IPS-NIHi11 (cell line): ENCODE measurements around the gene LEAP2.

ENCODE experiments used
- DNase-seq: peaks from one replicate; pipeline ENCODE4 v3.0.0; 2012; ENCODE audit warnings: mixed read lengths, low spot score

The LEAP2 gene, protein sequence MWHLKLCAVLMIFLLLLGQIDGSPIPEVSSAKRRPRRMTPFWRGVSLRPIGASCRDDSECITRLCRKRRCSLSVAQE

GRCh38 chr5:132873119-132873929 lies at the start of gene LEAP2:
Gene LEAP2 (plus strand): TSS chr5:132873668. CDS start chr5:132873695, 27 bp downstream.
- no peak for DNase-seq

GRCh38 chr5:132824426-132824825 lies 49.0 kb upstream of the LEAP2 start:
- DNase-seq = no peak

GRCh38 chr5:132825033-132825833 lies 48.2 kb upstream of the LEAP2 start:
- DNase-seq = peak; percentile 65

- DNase-seq = no peak
Measured at GRCh38 chr5:132825834-132826391, 47.6 kb upstream of the LEAP2 start.

GRCh38 chr5:132826424-132827082 lies 46.9 kb upstream of the LEAP2 start:
- no peak for DNase-seq

DNA sequence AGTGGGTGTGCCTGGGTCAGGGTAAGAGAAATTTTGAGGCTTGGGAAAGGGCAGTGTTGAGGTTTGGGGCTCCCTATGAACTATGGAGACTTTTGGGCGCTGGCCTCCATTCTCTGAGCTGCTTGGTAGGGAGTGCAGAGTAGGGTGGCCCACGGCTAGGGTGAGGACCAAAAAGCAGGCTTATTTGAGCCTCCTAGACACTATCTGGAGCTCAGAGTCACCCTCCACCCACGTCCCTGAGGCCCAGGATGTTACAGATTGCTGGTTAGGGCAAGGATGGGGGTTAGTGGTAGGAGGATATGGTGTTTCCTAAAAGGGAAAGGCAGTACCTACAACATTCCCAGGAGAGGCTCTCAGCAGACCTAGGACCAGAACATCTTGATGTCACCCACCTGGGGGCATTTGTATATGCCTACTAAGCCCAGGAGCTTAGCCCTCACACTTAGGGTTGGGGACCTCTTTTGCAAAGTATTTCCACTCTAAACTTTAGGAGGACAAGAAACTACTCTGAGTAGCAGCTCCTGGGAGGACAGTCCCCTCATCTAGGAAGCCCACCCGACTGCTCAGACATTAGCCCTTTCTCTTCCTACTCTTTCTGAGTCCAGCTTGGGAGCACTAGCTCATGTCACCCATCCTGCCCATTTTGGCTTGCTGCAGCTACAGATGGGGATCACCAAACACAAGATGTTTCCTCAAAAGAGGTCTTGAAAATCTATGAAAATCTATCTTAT lies 45.4 kb upstream of the LEAP2 start:
- no peak for DNase-seq

GRCh38 chr5:132828846-132829494 lies 44.5 kb upstream of the LEAP2 start:
- no peak for DNase-seq

- DNase-seq = peak; percentile 89
Measured at GRCh38 chr5:132829742-132830435, 43.6 kb upstream of the LEAP2 start.

DNA sequence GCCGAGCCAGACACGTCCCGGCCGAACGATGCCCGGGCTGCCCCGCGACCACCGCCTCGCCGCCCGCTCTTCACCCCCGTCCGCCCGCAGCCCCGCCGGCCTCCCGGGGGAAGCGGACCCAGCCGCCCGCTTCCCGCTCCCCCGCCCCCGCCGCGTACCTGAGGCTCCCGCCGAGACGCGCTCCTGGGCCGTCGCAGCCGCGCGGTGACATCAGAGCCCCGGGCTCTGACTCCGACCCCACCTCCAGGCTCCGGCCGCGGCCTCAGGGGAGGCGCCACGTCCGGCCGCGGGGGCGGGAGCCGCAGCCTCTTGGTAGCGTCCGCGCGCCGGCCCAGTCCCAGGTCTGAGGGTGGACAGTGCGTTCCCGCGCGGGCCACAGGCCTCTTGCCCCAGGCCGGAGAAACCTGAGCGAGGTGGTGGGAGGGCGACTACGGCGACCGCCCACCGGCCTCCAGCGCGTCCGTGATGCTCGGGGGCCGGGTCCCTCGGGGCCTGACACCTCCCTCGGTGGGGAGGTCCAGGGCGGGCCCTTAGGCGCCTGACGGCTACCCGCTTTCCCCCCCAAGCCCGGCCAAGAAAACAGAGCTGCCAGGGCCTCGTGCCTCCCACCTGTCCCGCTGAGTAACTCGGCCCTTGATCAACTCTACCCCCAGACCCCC lies 42.9 kb upstream of the LEAP2 start, which contains the start of gene SHROOM1:
Gene SHROOM1, minus strand, starts transcription at position 212 of the 659 bp plus-strand sequence. CDS start 4,507 bp downstream, outside the sequence.
- peak; percentile 84 for DNase-seq

GRCh38 chr5:132831095-132831860 lies 42.2 kb upstream of the LEAP2 start:
- no peak for DNase-seq

GRCh38 chr5:132832612-132833011 lies 40.9 kb upstream of the LEAP2 start:
- DNase-seq = no peak

DNA sequence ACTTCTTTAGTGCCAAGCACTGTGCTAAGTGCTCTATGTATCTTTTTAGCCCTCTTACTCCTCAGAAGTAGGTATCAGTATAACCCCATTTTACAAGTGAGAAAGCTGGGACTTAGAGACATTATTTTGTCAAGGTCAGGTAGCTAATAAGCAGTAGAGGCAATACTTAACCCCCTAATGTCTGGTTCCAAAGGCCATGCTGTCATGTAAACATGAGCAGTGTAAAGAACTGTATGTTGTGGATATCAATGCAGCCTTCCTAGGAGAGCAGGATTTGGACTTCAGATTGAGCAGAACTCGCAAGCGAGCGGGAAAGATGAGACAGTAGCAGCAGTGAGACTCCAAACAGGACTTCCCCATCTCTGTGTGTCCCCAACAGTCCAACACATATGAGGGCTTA lies 39.4 kb upstream of the LEAP2 start:
- no peak for DNase-seq

- DNase-seq = no peak
Measured at GRCh38 chr5:132836852-132837251, 36.6 kb upstream of the LEAP2 start.

DNA sequence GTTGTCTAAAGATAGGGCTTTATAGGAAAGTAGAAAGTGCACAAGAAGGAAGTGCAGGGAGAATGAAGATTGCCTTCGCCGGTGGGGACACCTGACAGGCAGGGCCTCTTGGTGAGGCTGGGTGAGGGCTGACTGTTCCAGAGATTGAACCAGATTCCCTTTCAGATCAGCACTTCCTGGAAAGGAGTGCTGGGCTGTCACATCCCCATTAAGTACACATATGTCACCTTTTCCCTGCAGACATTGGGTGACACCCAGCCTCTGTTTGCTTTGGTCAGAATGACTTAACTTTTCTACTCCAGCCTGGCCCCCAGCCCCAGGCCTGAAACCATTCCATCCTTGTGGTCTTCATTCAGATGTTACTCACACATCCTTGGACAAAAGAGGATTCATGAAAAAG lies 35.6 kb upstream of the LEAP2 start:
- DNase-seq = no peak

- no peak for DNase-seq
Measured at GRCh38 chr5:132838516-132839282, 34.8 kb upstream of the LEAP2 start.

- DNase-seq = no peak
Measured at GRCh38 chr5:132839426-132840301, 33.8 kb upstream of the LEAP2 start.

GRCh38 chr5:132840313-132840712 lies 33.2 kb upstream of the LEAP2 start:
- no peak for DNase-seq
